ENCODE measurements around the gene IREB2.

Gene IREB2, protein sequence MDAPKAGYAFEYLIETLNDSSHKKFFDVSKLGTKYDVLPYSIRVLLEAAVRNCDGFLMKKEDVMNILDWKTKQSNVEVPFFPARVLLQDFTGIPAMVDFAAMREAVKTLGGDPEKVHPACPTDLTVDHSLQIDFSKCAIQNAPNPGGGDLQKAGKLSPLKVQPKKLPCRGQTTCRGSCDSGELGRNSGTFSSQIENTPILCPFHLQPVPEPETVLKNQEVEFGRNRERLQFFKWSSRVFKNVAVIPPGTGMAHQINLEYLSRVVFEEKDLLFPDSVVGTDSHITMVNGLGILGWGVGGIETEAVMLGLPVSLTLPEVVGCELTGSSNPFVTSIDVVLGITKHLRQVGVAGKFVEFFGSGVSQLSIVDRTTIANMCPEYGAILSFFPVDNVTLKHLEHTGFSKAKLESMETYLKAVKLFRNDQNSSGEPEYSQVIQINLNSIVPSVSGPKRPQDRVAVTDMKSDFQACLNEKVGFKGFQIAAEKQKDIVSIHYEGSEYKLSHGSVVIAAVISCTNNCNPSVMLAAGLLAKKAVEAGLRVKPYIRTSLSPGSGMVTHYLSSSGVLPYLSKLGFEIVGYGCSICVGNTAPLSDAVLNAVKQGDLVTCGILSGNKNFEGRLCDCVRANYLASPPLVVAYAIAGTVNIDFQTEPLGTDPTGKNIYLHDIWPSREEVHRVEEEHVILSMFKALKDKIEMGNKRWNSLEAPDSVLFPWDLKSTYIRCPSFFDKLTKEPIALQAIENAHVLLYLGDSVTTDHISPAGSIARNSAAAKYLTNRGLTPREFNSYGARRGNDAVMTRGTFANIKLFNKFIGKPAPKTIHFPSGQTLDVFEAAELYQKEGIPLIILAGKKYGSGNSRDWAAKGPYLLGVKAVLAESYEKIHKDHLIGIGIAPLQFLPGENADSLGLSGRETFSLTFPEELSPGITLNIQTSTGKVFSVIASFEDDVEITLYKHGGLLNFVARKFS
- long read RNA-seq, donor 1, full-length matches to known transcripts: 3 of 3 reads
- long read RNA-seq, donor 1, partial matches to known transcripts: 0 of 3 reads
- long read RNA-seq, donor 1, other reads (novel, unspliced or antisense): 0 of 3 reads
- long read RNA-seq, donor 2, full-length matches to known transcripts: 2 of 2 reads
- long read RNA-seq, donor 2, partial matches to known transcripts: 0 of 2 reads
- long read RNA-seq, donor 2, other reads (novel, unspliced or antisense): 0 of 2 reads
- long read RNA-seq, donor 3, full-length matches to known transcripts: 7 of 7 reads
- long read RNA-seq, donor 3, partial matches to known transcripts: 0 of 7 reads
- long read RNA-seq, donor 3, other reads (novel, unspliced or antisense): 0 of 7 reads
- long read RNA-seq, donor 4, full-length matches to known transcripts: 2 of 2 reads
- long read RNA-seq, donor 4, partial matches to known transcripts: 0 of 2 reads
- long read RNA-seq, donor 4, other reads (novel, unspliced or antisense): 0 of 2 reads
- long read RNA-seq, donor 5, full-length matches to known transcripts: 4 of 4 reads
- long read RNA-seq, donor 5, partial matches to known transcripts: 0 of 4 reads
- long read RNA-seq, donor 5, other reads (novel, unspliced or antisense): 0 of 4 reads
- long read RNA-seq, donor 6, full-length matches to known transcripts: 5 of 69 reads
- long read RNA-seq, donor 6, partial matches to known transcripts: 64 of 69 reads
- long read RNA-seq, donor 6, other reads (novel, unspliced or antisense): 0 of 69 reads
- long read RNA-seq, donor 7: 0 reads
- long read RNA-seq, donor 8, full-length matches to known transcripts: 6 of 11 reads
- long read RNA-seq, donor 8, partial matches to known transcripts: 5 of 11 reads
- long read RNA-seq, donor 8, other reads (novel, unspliced or antisense): 0 of 11 reads

DNA sequence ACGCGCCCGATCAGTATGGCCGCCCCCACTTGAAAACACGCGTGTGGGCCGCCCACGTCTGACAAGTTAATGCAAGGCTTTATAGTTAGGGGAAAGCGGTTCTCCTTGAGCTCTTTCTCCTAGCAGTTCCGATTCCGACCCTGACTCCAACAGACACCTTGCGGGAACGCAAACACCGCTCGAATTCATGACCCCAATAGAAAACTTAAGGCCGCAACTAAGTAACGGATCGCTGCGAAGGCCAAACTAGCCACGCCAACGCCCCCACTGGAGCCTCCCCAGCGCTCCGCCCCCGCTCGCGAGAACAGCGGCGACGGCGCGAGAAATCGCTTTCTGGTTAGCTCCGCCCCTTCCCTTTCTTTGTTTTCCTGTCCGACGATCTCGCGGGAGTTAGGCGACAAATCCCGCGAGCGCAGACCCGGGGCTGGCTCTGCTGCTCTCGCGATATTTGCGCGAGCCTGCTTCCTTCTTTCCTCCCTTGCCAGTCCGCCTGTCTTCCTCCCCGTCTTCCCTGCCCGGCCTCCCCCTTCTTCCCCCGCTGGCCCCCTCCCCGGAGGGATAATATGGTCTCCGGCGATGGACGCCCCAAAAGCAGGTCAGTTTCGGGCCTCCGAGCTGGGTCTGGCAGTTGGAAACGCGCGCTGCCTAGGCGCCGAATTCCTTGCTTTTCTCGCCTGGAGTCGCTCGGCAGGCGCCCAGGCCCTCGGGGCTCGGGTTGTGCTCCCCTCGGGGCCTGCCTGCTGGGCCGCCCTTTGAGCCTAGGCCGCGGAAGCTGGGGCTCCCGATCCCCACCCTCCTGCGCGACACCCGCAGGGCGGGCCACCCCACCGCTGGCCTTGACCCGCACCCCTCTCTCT is at the start of gene IREB2:
IREB2 (plus strand) TSS at position 455 of the 857 bp plus-strand sequence; CDS start at position 577, 122 bp downstream.
- peak; percentile 97 for DNase-seq

- DNase-seq: no peak
These were observed 49.2 kb upstream of the IREB2 start for GRCh38 chr15:78388865-78389264.

- DNase-seq: peak; percentile 34
These were observed 48.7 kb upstream of the IREB2 start for GRCh38 chr15:78389322-78389721.

DNA sequence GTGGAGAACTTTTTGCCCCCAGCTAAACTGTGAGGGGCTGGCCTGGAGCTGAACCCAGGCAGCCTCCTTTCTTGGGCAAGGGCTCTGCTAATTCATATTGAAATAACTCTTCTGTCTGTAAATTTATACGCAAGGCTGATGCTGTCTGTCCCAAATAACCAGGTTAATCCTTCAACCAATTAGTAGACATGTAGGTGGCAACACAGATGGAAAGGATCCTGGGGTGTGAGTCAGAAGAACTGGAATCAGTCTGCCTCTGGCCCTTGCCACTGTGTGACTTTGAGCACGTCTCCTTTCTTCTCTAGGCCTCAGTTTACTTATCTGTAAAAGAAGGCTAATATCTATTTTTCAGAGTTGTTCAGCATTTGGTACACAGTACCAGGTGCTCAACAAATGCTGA is 48.3 kb upstream of the IREB2 start:
- no peak for DNase-seq

GRCh38 chr15:78390242-78390641 is 47.8 kb upstream of the IREB2 start:
- no peak for DNase-seq

DNA sequence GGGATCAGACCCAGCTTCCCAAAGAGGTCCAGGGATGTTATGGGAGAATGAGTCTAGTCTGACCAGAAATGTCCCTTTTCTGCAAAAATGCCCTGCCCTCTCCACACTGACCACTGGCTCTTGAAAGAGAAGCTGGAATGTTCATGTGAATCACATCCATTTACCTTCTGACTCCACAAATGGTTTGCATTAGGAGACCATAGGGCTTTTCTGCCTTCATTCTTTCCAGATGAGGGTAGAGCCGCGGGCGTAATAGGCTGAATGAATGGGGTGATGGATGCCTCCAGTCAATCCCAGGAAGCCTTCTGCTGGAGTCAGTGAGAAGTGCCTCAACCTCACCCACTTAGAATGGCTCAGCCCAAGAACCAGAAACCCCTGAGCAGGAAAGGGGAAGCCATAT is 47.2 kb upstream of the IREB2 start:
- DNase-seq: no peak

DNA sequence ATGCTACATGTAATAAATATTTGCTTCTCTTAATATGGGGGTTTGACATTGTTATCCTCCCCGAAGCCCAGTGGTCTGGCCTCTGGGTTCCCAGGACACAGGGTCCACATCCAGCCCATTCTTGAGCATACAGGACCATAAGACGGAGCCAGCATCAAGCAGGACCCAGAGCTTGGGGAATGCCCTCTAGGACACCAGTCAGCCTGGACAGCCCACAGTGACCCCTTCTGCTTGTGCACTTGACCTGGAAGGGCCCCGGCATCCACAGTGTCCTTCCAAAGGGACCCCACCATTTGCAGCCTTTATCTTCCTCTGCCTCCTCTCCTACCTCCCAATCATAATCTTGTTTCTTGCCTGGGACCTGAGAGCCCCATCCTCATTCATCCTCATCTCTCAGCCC is 46.2 kb upstream of the IREB2 start:
- no peak for DNase-seq

DNA sequence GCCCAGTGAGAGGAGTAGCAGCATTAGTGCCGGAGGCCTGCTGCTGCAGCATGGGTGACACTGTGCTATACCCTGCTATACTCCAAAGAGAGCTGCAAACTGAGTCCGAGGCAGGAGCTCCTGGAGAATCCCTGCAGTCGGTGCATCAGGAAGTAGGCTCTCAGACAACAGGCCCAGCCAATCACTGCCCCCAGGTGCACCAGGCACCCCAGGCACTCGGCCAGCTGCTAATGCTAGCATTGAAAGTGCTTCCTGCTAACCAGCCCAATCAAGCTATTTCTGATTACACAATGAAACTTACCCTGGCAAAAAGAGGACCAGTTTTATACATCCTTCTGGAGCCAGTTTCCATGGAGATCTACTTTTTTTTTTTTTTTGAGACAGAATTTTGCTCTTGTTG is 45.6 kb upstream of the IREB2 start:
- DNase-seq: no peak

GRCh38 chr15:78393137-78393536 is 44.9 kb upstream of the IREB2 start:
- DNase-seq: no peak

GRCh38 chr15:78394026-78394425 is 44.0 kb upstream of the IREB2 start:
- DNase-seq: no peak

DNA sequence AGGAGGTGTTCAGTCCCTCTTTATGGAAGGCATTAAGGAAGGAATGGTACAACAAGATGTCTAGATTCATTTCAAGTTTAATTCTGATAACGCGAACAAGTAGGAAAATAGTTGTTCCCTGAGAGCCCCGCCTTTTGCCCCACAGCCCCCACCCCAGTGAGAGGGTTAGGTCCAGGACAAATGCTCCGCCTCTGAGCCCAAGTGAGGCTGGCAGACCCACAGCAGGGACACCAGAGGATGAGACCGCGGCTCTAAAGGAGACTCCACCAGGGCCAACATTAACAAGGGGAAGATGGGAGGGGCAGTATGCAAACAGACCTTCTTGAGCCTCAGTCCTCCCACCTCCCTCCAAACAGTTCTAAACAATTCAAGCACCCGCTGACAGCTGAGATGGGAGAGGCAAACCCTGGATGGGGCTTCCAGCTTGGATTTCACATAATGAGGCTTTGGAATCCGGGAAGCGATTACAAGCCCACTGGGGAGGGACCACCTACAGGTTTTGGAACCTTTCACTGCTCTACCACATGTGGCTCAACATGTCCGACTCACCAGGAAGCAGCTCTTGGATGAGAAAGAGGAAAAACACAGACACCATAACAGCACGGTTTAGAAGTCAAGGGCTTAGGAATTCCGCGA is 42.9 kb upstream of the IREB2 start:
- DNase-seq: no peak

GRCh38 chr15:78396186-78396814 is 41.7 kb upstream of the IREB2 start:
- DNase-seq: no peak

- no peak for DNase-seq
These were observed 41.0 kb upstream of the IREB2 start for GRCh38 chr15:78396976-78397375.

- no peak for DNase-seq
These were observed 40.6 kb upstream of the IREB2 start for GRCh38 chr15:78397382-78397781.

- no peak for DNase-seq
These were observed 39.8 kb upstream of the IREB2 start for GRCh38 chr15:78398076-78398825.

DNA sequence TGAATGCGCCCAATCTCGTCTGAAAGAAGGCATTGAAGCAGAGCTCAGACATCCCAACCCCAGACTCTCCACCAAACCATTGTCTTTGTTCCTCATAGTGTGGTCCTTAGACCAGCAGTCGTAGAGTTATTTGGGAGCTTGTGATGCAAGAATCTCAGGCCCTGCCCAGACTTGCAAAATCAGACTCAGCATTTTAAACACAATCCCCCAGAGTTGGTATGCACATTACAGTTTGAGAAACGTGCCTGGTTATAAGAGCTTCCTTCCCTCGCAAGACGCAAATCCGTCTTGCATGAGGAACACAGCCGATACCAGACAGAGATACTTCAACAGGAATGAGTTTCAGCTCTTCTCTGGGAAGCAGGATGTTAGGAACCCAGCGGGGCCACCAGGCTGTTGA is 38.9 kb upstream of the IREB2 start:
- no peak for DNase-seq

DNA sequence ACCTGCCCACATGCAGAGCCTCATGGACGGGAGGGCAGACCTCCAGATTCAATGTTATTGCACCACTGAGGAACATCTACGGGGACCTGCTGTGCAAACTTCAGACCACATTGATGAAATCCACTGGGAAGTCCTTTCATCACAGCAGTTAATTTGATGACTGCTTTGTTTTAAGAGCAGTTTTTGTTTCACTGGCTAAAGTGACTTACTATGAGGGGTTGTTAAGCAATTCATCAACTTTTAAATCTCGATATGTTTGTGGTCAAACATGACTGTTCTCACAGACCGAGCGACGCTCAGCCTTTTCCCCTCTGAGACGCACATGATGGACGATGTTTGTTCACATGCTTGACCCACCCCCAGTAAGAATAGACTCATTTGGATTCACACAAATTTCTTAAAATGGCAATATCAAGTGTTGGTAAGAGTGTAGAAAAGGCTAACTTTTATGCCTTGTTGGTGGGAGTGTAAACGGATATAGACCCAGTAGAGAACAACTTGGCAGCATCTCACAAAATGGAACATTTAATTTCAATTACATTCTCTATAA is 35.9 kb upstream of the IREB2 start:
- DNase-seq: no peak

DNA sequence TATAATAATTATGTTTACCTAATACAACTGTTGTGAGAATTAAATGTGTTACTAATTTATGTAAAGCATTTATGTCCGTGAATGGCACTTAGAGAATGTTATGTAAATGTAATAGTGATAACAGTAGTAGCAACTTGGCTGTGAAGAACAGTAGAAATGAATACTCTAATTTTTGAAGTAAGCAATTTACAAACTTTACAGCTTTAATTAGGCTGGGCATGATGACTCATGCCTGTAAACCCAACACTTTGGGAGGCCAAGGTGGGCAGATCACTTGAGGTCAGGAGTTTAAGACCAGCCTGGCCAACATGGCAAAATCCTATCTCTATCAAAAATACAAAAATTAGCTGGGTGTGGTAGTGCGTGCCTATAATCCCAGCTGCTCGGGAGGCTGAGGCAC is 33.9 kb upstream of the IREB2 start:
- no peak for DNase-seq

Data from right kidney (tissue), 9 donors.